B cell (primary cell): ENCODE data around the gene HPD. TPM values are rescaled to one million over a fixed set of nuclear protein-coding genes. Genes with fewer than 3 reads are reported as not detected.
A peak's percentile ranks its signal among the peaks of the same experiment; 100 is the strongest.

Experiments used
- ATAC-seq: fragments of 200-7000 bp; cut with Tn5 transposase; one replicate; pipeline ENCODE4 v1.10.0; 2021; ENCODE audit warnings: low read depth, mild to moderate bottlenecking, moderate number of reproducible peaks, moderate library complexity
- CTCF ChIA-PET: fragments of 350-600 bp; sonication (Branson Sonifier 250); formaldehyde crosslinking; loops from one replicate; lab custom pipeline; 2021; ENCODE audit warnings: antibody characterized with exemption, inconsistent platforms; lab: Charles Lee
- POLR2A ChIA-PET: fragments of 350-600 bp; sonication (Branson Sonifier 250); formaldehyde crosslinking; loops from one replicate; lab custom pipeline; 2021; ENCODE audit warnings: antibody characterized with exemption; lab: Charles Lee
- DNase-seq: peaks from one replicate; pipeline ENCODE4 v3.0.0; 2013
- H2AFZ ChIP-seq: 2 replicates; pipeline ENCODE4 v1.6.1; 2012; ENCODE audit warnings: mild to moderate bottlenecking, low read depth, low read length; ENCODE audit not compliant: insufficient read depth, poor library complexity, severe bottlenecking
- H3K27ac ChIP-seq, 2 donors: 1 replicate in 1 of 2; 2 replicates in 1 of 2; pipeline ENCODE4 v1.5.1; 2012 to 2013; ENCODE audit warnings: low read length in 2 of 2, mild to moderate bottlenecking in 2 of 2, moderate library complexity in 1 of 2
- H3K27me3 ChIP-seq, 4 experiments: fragments of 200-600 bp in 1 of 4; sonication (generic) in 1 of 4; replicated peaks in 1 of 4; 1 replicate in 2 of 4; 2 replicates in 2 of 4; pipeline versions ENCODE4 v1.6.1 to v1.7.0; 2013 to 2016; ENCODE audit warnings: low read length in 3 of 4, mild to moderate bottlenecking in 2 of 4, mixed read lengths in 1 of 4, moderate library complexity in 1 of 4; ENCODE audit not compliant: insufficient read depth in 4 of 4, control insufficient read depth in 3 of 4; ENCODE audit errors: control extremely low read depth in 1 of 4
- H3K36me3 ChIP-seq, 2 experiments: replicated peaks in 1 of 2; 1 replicate in 1 of 2; 2 replicates in 1 of 2; pipeline versions ENCODE4 v1.6.1 to v1.7.1; 2013; ENCODE audit warnings: low read length in 1 of 2; ENCODE audit not compliant: insufficient read depth in 2 of 2, control insufficient read depth in 1 of 2; ENCODE audit errors: control extremely low read depth in 1 of 2, extremely low read depth in 1 of 2
- H3K4me1 ChIP-seq, 2 donors: fragments of 200-600 bp in 1 of 2; sonication (generic) in 1 of 2; 1 replicate in 1 of 2; 2 replicates in 1 of 2; pipeline versions ENCODE4 v1.5.1 to v1.6.1; 2013 to 2017; ENCODE audit warnings: low read length in 2 of 2; ENCODE audit not compliant: control insufficient read depth in 2 of 2, insufficient read depth in 2 of 2
- H3K4me2 ChIP-seq: replicated peaks from 2 replicates; pipeline ENCODE3; 2012; ENCODE audit warnings: mild to moderate bottlenecking, low read depth, low read length; ENCODE audit not compliant: poor library complexity, severe bottlenecking
- H3K4me3 ChIP-seq, 5 experiments: fragments of 200-600 bp in 1 of 5; sonication (generic) in 1 of 5; 1 replicate in 3 of 5; 2 replicates in 2 of 5; pipeline versions ENCODE4 v1.5.1 to v1.7.0; 2011 to 2016; ENCODE audit warnings: low read length in 4 of 5, mild to moderate bottlenecking in 4 of 5, low read depth in 2 of 5, control low read depth in 1 of 5, moderate library complexity in 1 of 5; ENCODE audit not compliant: insufficient read depth in 1 of 5; ENCODE audit errors: control extremely low read depth in 1 of 5, extremely low read depth in 1 of 5
- H3K79me2 ChIP-seq: fragments of 200-600 bp; sonication (generic); one replicate; pipeline ENCODE4 v1.6.0; 2016; ENCODE audit warnings: low read length; ENCODE audit not compliant: control insufficient read depth, insufficient read depth
- H3K9ac ChIP-seq: fragments of 200-600 bp; sonication (generic); 2 replicates; pipeline ENCODE4 v1.6.1; 2017; ENCODE audit warnings: mild to moderate bottlenecking, low read length, moderate library complexity
- H3K9me3 ChIP-seq, 3 donors: one replicate each; pipeline versions ENCODE4 v1.6.1 to v1.7.1; 2013; ENCODE audit warnings: low read length in 2 of 3; ENCODE audit not compliant: control insufficient read depth in 2 of 3, insufficient read depth in 1 of 3; ENCODE audit errors: control extremely low read depth in 1 of 3
- H4K20me1 ChIP-seq: 2 replicates; pipeline ENCODE4 v1.6.0; 2012; ENCODE audit warnings: mild to moderate bottlenecking, low read length; ENCODE audit not compliant: insufficient read depth, control insufficient read depth, poor library complexity, severe bottlenecking
- H3K27ac Mint-ChIP-seq: one replicate; pipeline ENCODE4 v1.8.0; 2021; ENCODE audit warnings: mixed read lengths
- H3K27me3 Mint-ChIP-seq: one replicate; pipeline ENCODE4 v1.8.0; 2021; ENCODE audit warnings: mixed read lengths
- H3K4me1 Mint-ChIP-seq: one replicate; pipeline ENCODE4 v1.8.0; 2021; ENCODE audit warnings: mixed read lengths
- H3K4me3 Mint-ChIP-seq: one replicate; pipeline ENCODE4 v1.8.0; 2021; ENCODE audit warnings: mixed read lengths
- H3K9me3 Mint-ChIP-seq: one replicate; pipeline ENCODE4 v1.8.0; 2022; ENCODE audit warnings: mixed read lengths; ENCODE audit not compliant: insufficient read depth
- CTCF ChIP-seq: fragments of 200-600 bp; IDR thresholded peaks from one replicate; pipeline ENCODE4 v1.8.0; 2022; ENCODE audit warnings: antibody characterized with exemption, mild to moderate bottlenecking
- EZH2 ChIP-seq: IDR thresholded peaks from 2 replicates; pipeline ENCODE4 v1.6.1; 2012; ENCODE audit warnings: borderline replicate concordance, low read depth, mild to moderate bottlenecking, moderate library complexity, low read length; ENCODE audit not compliant: insufficient read depth, poor library complexity, severe bottlenecking
- WGBS: methylation state at CpG from one replicate; pipeline ENCODE4 v1.1.5; 2013; ENCODE audit warnings: missing lambda C conversion rate; ENCODE audit not compliant: insufficient coverage; 5-methylcytosine and 5-hydroxymethylcytosine counted together
- intact Hi-C: fragments of 100-400 bp; cut with micrococcal nuclease; formaldehyde crosslinking; loops from one replicate; pipeline ENCODE4 v1.10.0; 2022
- polyA plus RNA-seq: library from polyadenylated mRNA; depleted of rRNA; stranded (reverse); fragments of >200 nt; gene quantifications from 2 replicates; pipeline ENCODE4 v1.2.3, GENCODE V29; 2012
- total RNA-seq, 2 donors: library from RNA; stranded (reverse); fragments of 120-200 nt in 1 of 2; gene quantifications; 1 replicate in 1 of 2; 2 replicates in 1 of 2; pipeline versions ENCODE4 v1.2.3 to v1.2.4, GENCODE V29; 2013 to 2022

The HPD gene
- total and polyA plus RNA-seq, 2 donors (not counting 1 experiment from before 2014, with no cell fraction given): not detected

- Mint-ChIP-seq H3K27me3 (no peaks in the 10 kb centered on the region), H3K9me3 (no peaks in the 10 kb centered on the region), H3K4me3 (peak overlapping the region; percentile 88), H3K4me1 (peaks cover 45% of the 10 kb centered on the region), H3K27ac (peak overlapping the region; percentile 93)
- no peaks in the 10 kb centered on the region for H3K27me3 ChIP-seq
- peak overlapping the region; percentile 6 to 89 (median 74) for H3K4me3 ChIP-seq
- H3K27ac ChIP-seq: peak overlapping the region; percentile 71 to 91
- peaks cover 42% of the 10 kb centered on the region for H3K79me2 ChIP-seq
- H3K36me3 ChIP-seq: peaks cover 3 to 24% of the 10 kb centered on the region in 2 experiments
- POLR2A ChIA-PET: interaction anchor here (0.8 to 13.7 kb wide), 5 partner anchors 6 to 89 kb away, joined by 3 to 267 read pairs (median 10); partner anchors contain the start of genes PSMD9 and RHOF
- CTCF ChIA-PET: interaction anchor here (0.7 to 33.5 kb wide), 5 partner anchors 3 to 92 kb away, joined by 3 to 1947 read pairs (median 6); partner anchors contain the start of genes PSMD9, RHOF, SETD1B and TMEM120B
- H3K9me3 ChIP-seq: no peaks in the 10 kb centered on the region
- intact Hi-C loops: loop anchor here (10.0 kb wide), 1 partner anchor 226 kb away; the partner anchor contains the start of gene BCL7A
- peaks cover 32% of the 10 kb centered on the region for H4K20me1 ChIP-seq
- peaks cover 19 to 41% of the 10 kb centered on the region in 2 donors for H3K4me1 ChIP-seq
- H3K9ac ChIP-seq: peak overlapping the region; percentile 81
- no peak for ATAC-seq
- 47% methylated on average over 16 of the region's 30 CpGs for WGBS
- DNase-seq: no peak
- TF ChIP-seq EZH2 (no peak), CTCF (no peak)
- H3K4me2 ChIP-seq: peak overlapping the region; percentile 94
- H2AFZ ChIP-seq: peak overlapping the region; percentile 64
These were observed 59.4 kb downstream of the HPD start for GRCh38 chr12:121799156-121799841.

- Mint-ChIP-seq H3K9me3 (no peaks in the 10 kb centered on the region), H3K4me1 (peaks cover 47% of the 10 kb centered on the region), H3K27ac (peak overlapping the region; percentile 93), H3K4me3 (peak overlapping the region; percentile 88), H3K27me3 (no peaks in the 10 kb centered on the region)
- H2AFZ ChIP-seq: no peak overlapping the region
- peaks cover 3 to 24% of the 10 kb centered on the region in 2 experiments for H3K36me3 ChIP-seq
- H3K27me3 ChIP-seq: no peaks in the 10 kb centered on the region
- H3K4me2 ChIP-seq: peak overlapping the region; percentile 94
- 91% methylated on average over 10 of the region's 10 CpGs for WGBS
- no peak for DNase-seq
- peaks cover 32% of the 10 kb centered on the region for H4K20me1 ChIP-seq
- no peak overlapping the region for H3K4me3 ChIP-seq
- ChIA-PET CTCF (interaction anchor here (1.3 to 33.5 kb wide), 5 partner anchors 4 to 119 kb away, joined by 4 to 1947 read pairs (median 6); partner anchors contain the start of genes CFAP251, PSMD9, RHOF and SETD1B), POLR2A (interaction anchor here (1.1 to 2.5 kb wide), 3 partner anchors 8 to 17 kb away, joined by 3 to 19 read pairs (median 10); no protein-coding TSS in a partner anchor)
- H3K9ac ChIP-seq: no peak overlapping the region
- peaks cover 45% of the 10 kb centered on the region for H3K79me2 ChIP-seq
- H3K4me1 ChIP-seq: peaks cover 19 to 45% of the 10 kb centered on the region in 2 donors
- ATAC-seq: no peak
- intact Hi-C loops: loop anchor here (10.0 kb wide), 1 partner anchor 226 kb away; the partner anchor contains the start of gene BCL7A
- no peak for TF ChIP-seq CTCF
- TF ChIP-seq EZH2: no peak
- peak overlapping the region in 1 of 2 donors; percentile 76 for H3K27ac ChIP-seq
- no peaks in the 10 kb centered on the region for H3K9me3 ChIP-seq
These were observed 59.9 kb downstream of the HPD start for GRCh38 chr12:121798787-121799155.
